Endothelial cell of umbilical vein (primary cell): Measurements from ENCODE around the gene DGKG. TPM values are rescaled to one million over a fixed set of nuclear protein-coding genes. Genes with fewer than 3 reads are reported as not detected.

Source experiments
- BruUV-seq: library from RNA; stranded (reverse); fragments of 400-500 nt; replicated peaks from 2 replicates; lab custom pipeline; 2021; lab: Mats Ljungman, UMichigan
- CTCF ChIA-PET: fragments of 300-600, 350-600 bp; sonication (Branson Sonifier 250); formaldehyde crosslinking; loops from one replicate; lab custom pipeline; 2021; ENCODE audit warnings: antibody characterized with exemption, inconsistent platforms; lab: Charles Lee
- POLR2A ChIA-PET: fragments of 300-600, 350-600 bp; sonication (Branson Sonifier 250); formaldehyde crosslinking; loops from one replicate; lab custom pipeline; 2021; ENCODE audit warnings: antibody characterized with exemption, inconsistent platforms; lab: Charles Lee
- DNase-seq: peaks from one replicate; pipeline ENCODE4 v3.0.0-alpha.2; 2011; ENCODE audit warnings: low read depth, low spot score
- FAIRE-seq: peaks from 2 replicates; lab custom pipeline; 2011; peaks lifted over from hg19 to GRCh38; lab: Jason Lieb, UNC
- H2AFZ ChIP-seq: 2 replicates; pipeline ENCODE4 v1.6.0; 2012; ENCODE audit warnings: low read depth, low read length, control low read depth, inconsistent platforms
- H3K27ac ChIP-seq: 2 replicates; pipeline ENCODE4 v1.5.1; 2011; ENCODE audit warnings: low read depth, mild to moderate bottlenecking, control low read depth, low read length, moderate library complexity; ENCODE audit not compliant: insufficient read depth
- H3K27me3 ChIP-seq, 2 experiments: 2 replicates each; pipeline versions ENCODE4 v1.6.0 to v1.6.1; 2011; ENCODE audit warnings: low read length in 2 of 2, mixed read lengths in 1 of 2; ENCODE audit not compliant: control insufficient read depth in 2 of 2, insufficient read depth in 2 of 2
- H3K36me3 ChIP-seq, 2 experiments: 2 replicates in 1 of 2; 3 replicates in 1 of 2; pipeline ENCODE4 v1.5.1; 2011; ENCODE audit warnings: low read length in 2 of 2, mild to moderate bottlenecking in 1 of 2, moderate library complexity in 1 of 2; ENCODE audit not compliant: control insufficient read depth in 2 of 2, insufficient read depth in 2 of 2; ENCODE audit errors: extremely low read depth in 1 of 2
- H3K4me1 ChIP-seq: 3 replicates; pipeline ENCODE4 v1.5.1; 2011; ENCODE audit warnings: mild to moderate bottlenecking, low read length; ENCODE audit not compliant: control insufficient read depth, insufficient read depth; ENCODE audit errors: extremely low read depth
- H3K4me2 ChIP-seq: 2 replicates; pipeline ENCODE4 v1.6.1; 2011; ENCODE audit warnings: low read length, control low read depth, mixed read lengths; ENCODE audit not compliant: insufficient read depth
- H3K4me3 ChIP-seq, 3 experiments: fragments of 200-600 bp in 1 of 3; sonication (generic), shearing (Covaris generic) in 1 of 3; replicated peaks in 1 of 3; 2 replicates each; pipeline ENCODE4 v1.5.1; 2011 to 2016; ENCODE audit warnings: control low read depth in 3 of 3, low read length in 3 of 3, mild to moderate bottlenecking in 2 of 3, inconsistent platforms in 1 of 3, low read depth in 1 of 3, moderate library complexity in 1 of 3; ENCODE audit not compliant: insufficient read depth in 1 of 3
- H3K79me2 ChIP-seq: 2 replicates; pipeline ENCODE4 v1.6.0; 2012; ENCODE audit warnings: low read length, inconsistent platforms; ENCODE audit not compliant: control insufficient read depth, insufficient read depth
- H3K9ac ChIP-seq: replicated peaks from 2 replicates; pipeline ENCODE3; 2011; ENCODE audit warnings: low read length, control low read depth; ENCODE audit not compliant: insufficient read depth; ENCODE audit errors: extremely low read depth
- H3K9me1 ChIP-seq: replicated peaks from 3 replicates; pipeline ENCODE4 v1.6.0; 2011; ENCODE audit warnings: mild to moderate bottlenecking, low read length; ENCODE audit not compliant: control insufficient read depth, insufficient read depth; ENCODE audit errors: extremely low read depth
- H3K9me3 ChIP-seq: replicated peaks from 2 replicates; pipeline ENCODE4 v1.5.1; 2012; ENCODE audit warnings: low read length, inconsistent platforms; ENCODE audit not compliant: control insufficient read depth, insufficient read depth
- H4K20me1 ChIP-seq: replicated peaks from 2 replicates; pipeline ENCODE3; 2011; ENCODE audit warnings: mild to moderate bottlenecking, low read length; ENCODE audit not compliant: control insufficient read depth, insufficient read depth; ENCODE audit errors: extremely low read depth
- FOS ChIP-seq: IDR thresholded peaks from 2 replicates; pipeline ENCODE4 v1.6.1; 2011; ENCODE audit warnings: mild to moderate bottlenecking, low read length, moderate library complexity, borderline replicate concordance; ENCODE audit not compliant: insufficient read depth
- GATA2 ChIP-seq: IDR thresholded peaks from 2 replicates; pipeline ENCODE4 v1.7.0; 2011; ENCODE audit warnings: low read depth, mild to moderate bottlenecking, moderate library complexity, mixed read lengths, low read length; ENCODE audit not compliant: insufficient read length, insufficient read depth
- JUN ChIP-seq: IDR thresholded peaks from 2 replicates; pipeline ENCODE4 v1.6.1; 2011; ENCODE audit warnings: borderline replicate concordance, low read depth; ENCODE audit not compliant: insufficient read length, insufficient read depth
- MYC ChIP-seq: IDR thresholded peaks from one replicate; pipeline ENCODE4 v1.6.1; 2011; ENCODE audit warnings: mild to moderate bottlenecking, low read depth, low read length
- POLR2A ChIP-seq: IDR thresholded peaks from 2 replicates; pipeline ENCODE4 v1.6.1; 2012; ENCODE audit warnings: low read depth, mild to moderate bottlenecking, control low read depth, low read length
- POLR2AphosphoS5 ChIP-seq: IDR thresholded peaks from 2 replicates; pipeline ENCODE4 v1.6.1; 2012; ENCODE audit warnings: low read depth, mild to moderate bottlenecking, control low read depth, low read length, moderate library complexity; ENCODE audit not compliant: insufficient read depth
- dilution Hi-C: fragments of 300-500 bp; cut with MboI; formaldehyde crosslinking; loops from one replicate; pipeline ENCODE4 v1.15.0; 2019; ENCODE audit warnings: low sequenced_read_pairs; ENCODE audit not compliant: extremely low pct_ligation_motif_present
- intact Hi-C: fragments of 100-400 bp; cut with micrococcal nuclease; formaldehyde crosslinking; loops from one replicate; pipeline ENCODE4 v1.10.0; 2022
- polyA plus RNA-seq, 4 experiments: library from polyadenylated mRNA; depleted of rRNA in 3 of 4; stranded (reverse) in 3 of 4; unstranded in 1 of 4; fragments of >200 nt; gene quantifications; 2 replicates each; pipeline versions ENCODE4 v1.2.1 to v1.2.3, GENCODE V29; 2011 to 2012; ENCODE audit warnings: missing spikeins in 1 of 4
- total RNA-seq: library from RNA; stranded (reverse); gene quantifications from 2 replicates; pipeline ENCODE4 v1.2.3, GENCODE V29; 2021
- TF ChIP-seq, protein P1 (sequence below): IDR thresholded peaks from 2 replicates; pipeline ENCODE4 v1.6.1; 2011; ENCODE audit not compliant: insufficient read depth, insufficient read length

DGKG gene
- total and polyA plus RNA-seq, 2 donors (not counting 3 experiments of a cell fraction or from before 2014, with no cell fraction given) = not detected

DNA sequence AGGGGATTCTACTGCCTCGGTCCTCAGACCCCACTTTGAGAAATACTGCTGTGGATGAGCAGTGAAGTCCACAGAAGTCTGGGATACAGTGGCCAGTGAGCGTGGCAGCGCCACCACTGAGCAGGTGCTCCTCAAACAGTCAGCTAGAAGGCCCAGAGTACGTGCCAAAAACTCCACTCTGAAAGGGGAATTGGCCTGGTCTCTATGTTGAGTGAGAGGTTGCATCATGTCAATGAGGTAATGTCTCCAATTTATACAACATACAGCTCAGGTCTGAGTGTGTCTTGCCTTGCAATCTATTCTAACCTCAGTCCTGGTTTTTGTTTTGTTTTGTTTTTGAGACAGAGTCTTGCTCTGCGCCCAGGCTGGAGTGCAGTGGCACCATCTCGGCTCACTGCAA is 199.8 kb downstream of the DGKG start:
- H2AFZ ChIP-seq = no peak overlapping the region
- dilution Hi-C loops = no loop called here
- intact Hi-C loops = no loop called here
- no peak for DNase-seq
- no peaks in the 10 kb centered on the region for H3K79me2 ChIP-seq
- no peak overlapping the region for H3K4me2 ChIP-seq
- no peak overlapping the region for H3K9ac ChIP-seq
- ChIA-PET POLR2A (no interaction called here), CTCF (no interaction called here)
- TF ChIP-seq GATA2 (no peak), POLR2AphosphoS5 (no peak)
- H3K9me3 ChIP-seq = no peaks in the 10 kb centered on the region
- H3K9me1 ChIP-seq = no peaks in the 10 kb centered on the region
- FAIRE-seq = no peak
- no peaks in the 10 kb centered on the region for H3K4me1 ChIP-seq
- peaks cover 0 to 6% of the 10 kb centered on the region in 2 experiments for H3K27me3 ChIP-seq
- H4K20me1 ChIP-seq = no peaks in the 10 kb centered on the region
- no peak overlapping the region for H3K27ac ChIP-seq
- no TSS peak for BruUV-seq
- no peaks in the 10 kb centered on the region for H3K36me3 ChIP-seq
- no peak overlapping the region for H3K4me3 ChIP-seq

DNA sequence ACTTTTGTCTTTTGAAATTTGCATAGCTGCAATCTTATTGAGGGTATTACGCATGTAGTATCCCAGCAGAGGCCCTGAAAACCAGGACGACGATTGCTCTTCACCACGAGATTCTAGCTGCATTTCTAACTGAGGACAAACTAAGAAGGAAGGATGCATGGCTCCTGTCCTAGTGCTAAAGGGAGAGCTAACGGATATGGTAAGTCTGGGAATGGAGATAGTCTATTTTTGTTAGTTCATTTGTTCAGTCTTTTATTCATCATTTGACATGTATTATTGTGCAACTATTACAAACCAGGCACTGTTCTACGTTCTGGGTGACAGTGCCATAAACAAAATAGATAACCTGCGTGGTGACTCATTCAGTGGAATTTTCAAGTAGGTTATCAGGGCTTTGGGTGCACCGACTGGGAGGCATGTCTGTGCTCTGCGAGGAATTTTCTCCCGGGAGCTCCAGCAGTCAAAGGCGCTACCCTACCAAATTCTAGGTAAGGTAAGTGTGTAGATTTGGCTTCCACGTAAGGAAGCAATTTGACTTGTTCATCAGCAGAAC is 201.3 kb downstream of the DGKG start:
- Histone ChIP-seq H3K9me1 (no peaks in the 10 kb centered on the region), H3K4me3 (no peak overlapping the region), H4K20me1 (no peaks in the 10 kb centered on the region), H3K4me2 (no peak overlapping the region), H3K36me3 (no peaks in the 10 kb centered on the region), H3K27ac (no peak overlapping the region), H3K9me3 (no peaks in the 10 kb centered on the region), H3K79me2 (no peaks in the 10 kb centered on the region), H3K4me1 (no peaks in the 10 kb centered on the region), H3K9ac (no peak overlapping the region), H2AFZ (no peak overlapping the region), H3K27me3 (peaks cover 0 to 3% of the 10 kb centered on the region in 2 experiments)
- FAIRE-seq (no peak), DNase-seq (no peak)
- no peak for TF ChIP-seq POLR2A
- TF ChIP-seq, protein P1, sequence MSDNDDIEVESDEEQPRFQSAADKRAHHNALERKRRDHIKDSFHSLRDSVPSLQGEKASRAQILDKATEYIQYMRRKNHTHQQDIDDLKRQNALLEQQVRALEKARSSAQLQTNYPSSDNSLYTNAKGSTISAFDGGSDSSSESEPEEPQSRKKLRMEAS = no peak
- no peak for TF ChIP-seq POLR2AphosphoS5
- no peak for TF ChIP-seq MYC
- TF ChIP-seq GATA2 = no peak
- TF ChIP-seq FOS = no peak
- TF ChIP-seq JUN = no peak
- POLR2A ChIA-PET = no interaction called here
- BruUV-seq = no TSS peak
- CTCF ChIA-PET = no interaction called here
- intact Hi-C loops = no loop called here
- dilution Hi-C loops = no loop called here
